SK-N-MC (cell line): ENCODE measurements around the gene POLD4.

ENCODE experiments used
- DNase-seq: peaks from one replicate; pipeline ENCODE4 v3.0.0-alpha.2; 2011; ENCODE audit warnings: low read depth, low spot score
- H3K27ac ChIP-seq: fragments of 200-600 bp; sonication (generic); 2 replicates; pipeline ENCODE4 v1.5.1; 2016; ENCODE audit warnings: mixed run types
- H3K36me3 ChIP-seq: fragments of 200-600 bp; sonication (generic); 2 replicates; pipeline ENCODE4 v1.6.1; 2017; ENCODE audit warnings: antibody characterized with exemption, low read length, mixed read lengths; ENCODE audit not compliant: insufficient read depth
- H3K4me3 ChIP-seq: fragments of 200-600 bp; sonication (generic); 2 replicates; pipeline ENCODE4 v1.5.1; 2016
- H3K9ac ChIP-seq: fragments of 200-600 bp; sonication (generic); 2 replicates; pipeline ENCODE4 v1.8.0; 2017; ENCODE audit warnings: mixed run types, mixed read lengths; ENCODE audit not compliant: insufficient read length
- H3K9me3 ChIP-seq: fragments of 200-600 bp; sonication (generic); 2 replicates; pipeline ENCODE4 v1.6.1; 2017; ENCODE audit warnings: low read depth, mild to moderate bottlenecking, antibody characterized with exemption, low read length, moderate library complexity, mixed read lengths
- EZH2 ChIP-seq: fragments of 200-600 bp; sonication (generic); IDR thresholded peaks from one replicate; pipeline ENCODE4 v1.6.1; 2017; ENCODE audit warnings: antibody characterized with exemption
- FOXP2 ChIP-seq: optimal IDR thresholded peaks from 2 replicates; pipeline ENCODE3; 2011; ENCODE audit warnings: mild to moderate bottlenecking, moderate library complexity; ENCODE audit not compliant: insufficient read depth; ENCODE audit errors: extremely low read length, control extremely low read depth
- POLR2AphosphoS5 ChIP-seq: IDR thresholded peaks from 2 replicates; pipeline ENCODE4 v1.6.1; 2012; ENCODE audit warnings: mild to moderate bottlenecking, low read depth, low read length, borderline replicate concordance

The POLD4 gene

GRCh38 chr11:67351275-67352005 is 1.9 kb downstream of the POLD4 start:
- Histone ChIP-seq H3K36me3 (no peaks in the 10 kb centered on the region), H3K4me3 (no peak overlapping the region), H3K27ac (no peak overlapping the region), H3K9ac (no peak overlapping the region), H3K9me3 (no peaks in the 10 kb centered on the region)
- TF ChIP-seq FOXP2, result no peak
- TF ChIP-seq POLR2AphosphoS5, result no peak
- no peak for TF ChIP-seq EZH2
- no peak for DNase-seq

- H3K9ac ChIP-seq, result no peak overlapping the region
- DNase-seq, result no peak
- H3K4me3 ChIP-seq, result no peak overlapping the region
- no peak for TF ChIP-seq FOXP2
- TF ChIP-seq EZH2, result no peak
- TF ChIP-seq POLR2AphosphoS5, result no peak
- no peak overlapping the region for H3K27ac ChIP-seq
- no peaks in the 10 kb centered on the region for H3K36me3 ChIP-seq
- no peaks in the 10 kb centered on the region for H3K9me3 ChIP-seq
Observed at GRCh38 chr11:67349928-67350465, 3.3 kb downstream of the POLD4 start.

- TF ChIP-seq POLR2AphosphoS5 (no peak), EZH2 (no peak), FOXP2 (no peak)
- H3K27ac ChIP-seq, result no peak overlapping the region
- H3K4me3 ChIP-seq, result no peak overlapping the region
- H3K9me3 ChIP-seq, result no peaks in the 10 kb centered on the region
- DNase-seq, result no peak
- no peaks in the 10 kb centered on the region for H3K36me3 ChIP-seq
- H3K9ac ChIP-seq, result no peak overlapping the region
Observed at GRCh38 chr11:67349457-67349856, 3.9 kb downstream of the POLD4 start.

- H3K27ac ChIP-seq, result no peak overlapping the region
- no peak overlapping the region for H3K4me3 ChIP-seq
- H3K9ac ChIP-seq, result no peak overlapping the region
- H3K9me3 ChIP-seq, result no peaks in the 10 kb centered on the region
- no peak for DNase-seq
- no peak for TF ChIP-seq FOXP2
- TF ChIP-seq EZH2, result no peak
- TF ChIP-seq POLR2AphosphoS5, result no peak
- no peaks in the 10 kb centered on the region for H3K36me3 ChIP-seq
Observed at GRCh38 chr11:67349036-67349435, 4.3 kb downstream of the POLD4 start.

GRCh38 chr11:67347964-67348749 is 5.2 kb downstream of the POLD4 start:
- Histone ChIP-seq H3K4me3 (no peak overlapping the region), H3K9me3 (no peaks in the 10 kb centered on the region), H3K36me3 (no peaks in the 10 kb centered on the region), H3K9ac (no peak overlapping the region), H3K27ac (peak overlapping the region; percentile 10; the same call in 1 of the 2 replicates)
- TF ChIP-seq POLR2AphosphoS5, result no peak
- TF ChIP-seq FOXP2, result no peak
- no peak for TF ChIP-seq EZH2
- no peak for DNase-seq

- DNase-seq, result no peak
- no peaks in the 10 kb centered on the region for H3K36me3 ChIP-seq
- H3K27ac ChIP-seq, result no peak overlapping the region
- H3K9ac ChIP-seq, result no peak overlapping the region
- no peak overlapping the region for H3K4me3 ChIP-seq
- TF ChIP-seq POLR2AphosphoS5, result no peak
- no peak for TF ChIP-seq FOXP2
- TF ChIP-seq EZH2, result no peak
- H3K9me3 ChIP-seq, result peaks cover 5% of the 10 kb centered on the region; the same call in 1 of the 2 replicates
Observed at GRCh38 chr11:67345920-67346819, 7.2 kb downstream of the POLD4 start.

- Histone ChIP-seq H3K36me3 (no peaks in the 10 kb centered on the region), H3K9ac (no peak overlapping the region), H3K27ac (no peak overlapping the region), H3K9me3 (peaks cover 5% of the 10 kb centered on the region; the same call in 1 of the 2 replicates), H3K4me3 (no peak overlapping the region)
- no peak for TF ChIP-seq EZH2
- TF ChIP-seq FOXP2, result no peak
- no peak for TF ChIP-seq POLR2AphosphoS5
- DNase-seq, result no peak
Observed at GRCh38 chr11:67345247-67345919, 8.0 kb downstream of the POLD4 start.
